Right ventricle myocardium inferior (tissue), 1 donor: ENCODE results near the gene PRR23E. TPM values are rescaled to one million over a fixed set of nuclear protein-coding genes. Genes with fewer than 3 reads are reported as not detected.

Experiments
- ATAC-seq: fragments of 200-7000 bp; cut with Tn5 transposase; one replicate; pipeline ENCODE4 v1.9.1; 2020; ENCODE audit warnings: mild to moderate bottlenecking, moderate library complexity
- DNase-seq: peaks from one replicate; pipeline ENCODE4 v3.0.0; 2021; ENCODE audit errors: missing footprints
- intact Hi-C: fragments of 100-400 bp; cut with DNase I; formaldehyde crosslinking; loops from one replicate; pipeline ENCODE4 v1.11.0; 2022
- total RNA-seq: library from RNA; stranded (reverse); fragmentation: NEBNext Ultra II Directional; extraction: Animal tissue kit (Norgen Biotek cat#: 25700); gene quantifications from one replicate; pipeline ENCODE4 v1.2.1, GENCODE V29; 2021
- donor health status: DM: no; HTN: yes; CAD: no; lungs with severe emphysema.

PRR23E gene
- total RNA-seq, 1 donor from 2014 or later: not detected

- DNase-seq (no peak), ATAC-seq (no peak)
- intact Hi-C loops: no loop called here
Observed at GRCh38 chr3:127217596-127218453, 24.9 kb downstream of the PRR23E start.

DNA sequence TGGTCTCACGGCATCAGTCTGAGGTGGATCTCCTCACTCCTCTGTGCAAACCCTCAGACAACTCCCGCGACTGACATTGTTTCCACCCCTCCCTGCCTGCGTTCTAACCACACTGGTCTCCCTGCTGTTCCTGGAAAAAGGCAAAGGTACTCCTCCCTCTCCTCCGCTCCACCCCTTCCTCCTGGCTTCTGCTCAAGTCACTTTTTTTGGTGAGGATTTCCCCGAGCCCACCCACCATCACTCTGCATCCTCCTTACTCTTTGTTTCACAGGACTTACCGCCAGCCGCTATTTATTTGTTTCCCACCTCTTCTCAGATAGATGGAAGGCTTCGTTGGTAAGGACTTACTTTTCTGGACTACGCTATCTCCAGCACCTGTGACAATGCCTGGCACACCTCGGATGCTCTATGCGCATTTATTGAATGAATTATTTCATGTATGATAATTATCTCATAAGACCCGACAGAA is 25.6 kb downstream of the PRR23E start:
- DNase-seq: no peak
- intact Hi-C loops: no loop called here
- ATAC-seq: no peak

DNA sequence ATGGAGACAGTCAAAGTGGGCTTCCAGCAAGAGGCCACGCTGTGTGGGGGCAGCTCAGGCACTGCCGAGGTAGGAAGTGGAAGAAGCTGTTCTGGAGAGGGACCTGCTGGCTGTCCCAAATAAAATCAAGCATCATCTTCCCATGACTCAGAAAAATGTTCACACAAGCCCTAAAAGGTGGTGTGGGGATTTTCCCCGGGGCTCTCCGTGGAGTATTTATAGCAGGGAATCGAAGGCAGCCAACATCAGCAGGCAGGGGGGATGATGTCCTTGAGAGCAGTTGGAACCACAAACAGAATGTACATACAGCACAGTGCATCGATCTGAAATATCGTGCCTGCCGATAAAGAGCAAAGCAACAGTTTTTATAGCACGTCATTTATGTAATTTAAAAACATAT is 27.6 kb downstream of the PRR23E start:
- intact Hi-C loops: no loop called here
- ATAC-seq (no peak), DNase-seq (no peak)

- ATAC-seq (no peak), DNase-seq (no peak)
- intact Hi-C loops: no loop called here
Observed at GRCh38 chr3:127221037-127221436, 28.1 kb downstream of the PRR23E start.

DNA sequence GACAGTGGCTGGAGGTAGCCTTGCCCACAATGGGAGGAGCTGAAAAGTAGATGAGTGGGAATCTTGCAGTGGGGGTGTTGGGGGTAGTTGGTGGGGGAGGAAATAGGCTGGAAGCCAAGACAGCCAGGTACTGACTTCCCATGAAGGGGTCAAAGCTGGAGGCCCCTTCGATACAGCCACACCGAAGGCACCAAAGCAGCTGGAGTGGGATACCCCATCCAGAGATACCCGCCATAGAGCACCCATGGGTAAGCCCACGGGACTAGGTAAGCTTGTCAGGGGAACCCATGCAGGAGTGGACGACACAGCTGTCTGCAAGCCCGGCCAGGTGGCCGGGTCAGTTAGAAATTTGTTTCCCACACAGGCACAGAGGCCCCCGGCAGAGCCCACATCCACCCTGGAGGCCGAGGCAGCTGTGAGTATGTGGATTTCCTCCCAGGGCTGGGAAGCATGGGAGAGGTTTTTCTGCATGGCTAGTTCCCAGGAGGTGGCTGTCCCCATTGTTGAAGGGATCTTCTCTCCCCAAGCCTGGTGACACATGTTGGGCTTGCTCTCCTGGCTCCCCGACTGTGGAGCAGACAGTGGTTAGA is 28.6 kb downstream of the PRR23E start:
- ATAC-seq: no peak
- intact Hi-C loops: no loop called here
- no peak for DNase-seq

DNA sequence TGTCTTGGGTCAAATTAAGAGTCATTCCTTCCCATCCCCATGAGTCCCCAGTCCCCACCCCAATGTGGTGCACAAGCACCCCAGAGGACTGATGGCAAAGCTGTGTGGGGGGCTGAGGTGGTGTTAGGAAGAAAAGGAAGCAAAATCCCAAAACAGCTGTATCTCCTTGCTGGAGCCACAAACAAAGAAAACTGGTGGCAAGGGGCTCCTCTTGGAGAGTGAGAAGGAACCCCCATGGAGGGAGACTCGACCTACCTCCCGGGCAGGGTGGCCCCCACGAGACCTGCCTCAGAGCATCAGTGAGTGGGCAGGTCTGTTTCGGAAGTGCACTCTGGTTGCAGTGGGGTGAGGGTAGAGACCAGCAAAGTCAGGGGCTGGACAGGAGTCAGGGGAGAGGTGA is 29.2 kb downstream of the PRR23E start:
- intact Hi-C loops: no loop called here
- ATAC-seq (no peak), DNase-seq (no peak)

DNA sequence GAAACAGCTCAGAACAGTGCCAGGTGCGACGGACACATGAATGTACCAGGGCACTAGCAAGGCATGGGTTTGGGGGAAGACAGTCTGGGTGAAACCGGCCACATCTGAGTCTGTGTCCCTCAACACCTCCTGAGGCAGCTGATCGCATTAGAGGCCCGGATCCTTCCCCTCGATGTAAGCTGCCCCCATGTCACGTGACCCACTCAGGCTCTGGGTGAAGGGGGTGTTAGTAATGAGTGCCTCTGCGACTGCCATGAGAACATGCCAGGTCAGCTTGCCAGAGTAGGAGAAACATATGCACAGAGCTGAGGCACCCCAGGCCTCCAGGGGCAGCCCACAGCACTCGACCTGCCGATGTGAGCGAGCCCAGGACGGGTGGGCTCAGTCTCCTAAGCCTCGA is 29.7 kb downstream of the PRR23E start:
- intact Hi-C loops: no loop called here
- no peak for DNase-seq
- no peak for ATAC-seq

- DNase-seq (no peak), ATAC-seq (no peak)
- intact Hi-C loops: no loop called here
Observed at GRCh38 chr3:127224118-127224517, 31.2 kb downstream of the PRR23E start.

- intact Hi-C loops: no loop called here
- no peak for DNase-seq
- no peak for ATAC-seq
Observed at GRCh38 chr3:127226457-127226856, 33.5 kb downstream of the PRR23E start.

GRCh38 chr3:127226946-127227842 is 34.3 kb downstream of the PRR23E start:
- DNase-seq (no peak), ATAC-seq (no peak)
- intact Hi-C loops: no loop called here

DNA sequence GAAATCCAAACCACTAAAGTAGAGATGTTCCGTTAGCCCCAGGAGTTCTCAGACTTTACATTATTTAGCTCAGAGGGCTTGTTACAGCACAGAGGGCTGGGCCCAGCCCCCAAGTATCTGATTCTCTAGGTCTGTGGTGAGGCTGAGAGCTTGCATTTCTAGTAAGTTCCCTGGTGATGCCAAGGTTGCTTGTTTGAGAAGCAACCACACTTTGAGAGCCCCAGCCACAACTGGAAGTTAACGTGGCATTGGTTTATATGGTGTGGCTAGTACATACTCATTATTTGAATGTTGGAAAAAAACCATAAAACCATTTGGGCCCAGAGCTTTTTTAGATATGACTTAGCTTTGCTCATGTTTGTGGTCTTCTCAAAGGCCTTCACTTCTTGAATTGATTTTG is 35.9 kb downstream of the PRR23E start:
- no peak for DNase-seq
- no peak for ATAC-seq

DNA sequence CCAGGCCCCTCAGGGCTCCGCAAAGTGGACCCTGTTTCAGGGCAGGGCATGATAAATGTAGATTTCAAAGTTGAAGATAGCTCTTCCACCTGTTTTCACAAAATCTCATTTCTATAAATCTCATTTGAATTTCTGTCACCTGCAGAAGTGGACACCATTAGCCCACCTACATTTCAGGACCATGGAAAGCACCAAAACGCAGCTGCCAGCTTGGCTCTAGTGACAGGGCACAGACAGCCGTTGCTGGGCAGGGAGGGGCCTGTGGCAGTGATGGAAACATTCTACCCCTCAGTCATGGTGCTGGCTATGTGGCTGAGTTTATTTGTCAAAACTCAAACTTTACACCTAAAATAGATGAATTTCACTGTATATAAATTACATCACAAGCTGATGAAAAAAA is 40.4 kb downstream of the PRR23E start:
- no peak for ATAC-seq
- DNase-seq: no peak
- intact Hi-C loops: no loop called here

More for the DNA sequence above, 35.9 kb downstream of the PRR23E start:
- intact Hi-C loops: no loop called here

- ATAC-seq (no peak), DNase-seq (no peak)
- intact Hi-C loops: no loop called here
Observed at GRCh38 chr3:127234778-127235177, 41.8 kb downstream of the PRR23E start.

GRCh38 chr3:127235706-127236105 is 42.8 kb downstream of the PRR23E start:
- ATAC-seq: no peak
- DNase-seq: no peak
- intact Hi-C loops: no loop called here

DNA sequence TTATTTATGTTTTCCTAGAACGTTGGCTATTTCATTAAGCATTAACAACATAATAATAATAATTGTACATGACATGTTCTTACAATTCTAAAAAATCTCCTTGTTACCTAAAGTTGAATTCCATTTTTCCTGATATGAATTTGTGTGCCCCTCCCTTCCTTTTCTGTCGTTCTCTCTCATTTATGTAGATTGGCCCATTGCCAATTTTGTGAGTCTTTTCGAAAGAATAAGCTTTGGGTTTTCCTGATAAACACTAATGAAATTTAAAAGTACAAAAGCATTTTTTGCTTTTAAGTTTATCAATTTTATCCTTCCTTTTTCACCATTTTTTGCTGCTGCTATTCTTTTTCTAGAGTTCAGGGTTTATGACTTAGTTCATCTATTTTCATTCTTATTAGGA is 44.9 kb downstream of the PRR23E start:
- intact Hi-C loops: no loop called here
- ATAC-seq: no peak
- DNase-seq: no peak

- DNase-seq (no peak), ATAC-seq (no peak)
Observed at GRCh38 chr3:127238602-127239001, 45.7 kb downstream of the PRR23E start.

GRCh38 chr3:127247292-127247691 is 54.4 kb downstream of the PRR23E start:
- ATAC-seq (no peak), DNase-seq (no peak)
- intact Hi-C loops: no loop called here

More at GRCh38 chr3:127238602-127239001, 45.7 kb downstream of the PRR23E start:
- intact Hi-C loops: no loop called here
